ENCODE measurements around the gene PRRX2.

- TF ChIP-seq, protein P1, sequence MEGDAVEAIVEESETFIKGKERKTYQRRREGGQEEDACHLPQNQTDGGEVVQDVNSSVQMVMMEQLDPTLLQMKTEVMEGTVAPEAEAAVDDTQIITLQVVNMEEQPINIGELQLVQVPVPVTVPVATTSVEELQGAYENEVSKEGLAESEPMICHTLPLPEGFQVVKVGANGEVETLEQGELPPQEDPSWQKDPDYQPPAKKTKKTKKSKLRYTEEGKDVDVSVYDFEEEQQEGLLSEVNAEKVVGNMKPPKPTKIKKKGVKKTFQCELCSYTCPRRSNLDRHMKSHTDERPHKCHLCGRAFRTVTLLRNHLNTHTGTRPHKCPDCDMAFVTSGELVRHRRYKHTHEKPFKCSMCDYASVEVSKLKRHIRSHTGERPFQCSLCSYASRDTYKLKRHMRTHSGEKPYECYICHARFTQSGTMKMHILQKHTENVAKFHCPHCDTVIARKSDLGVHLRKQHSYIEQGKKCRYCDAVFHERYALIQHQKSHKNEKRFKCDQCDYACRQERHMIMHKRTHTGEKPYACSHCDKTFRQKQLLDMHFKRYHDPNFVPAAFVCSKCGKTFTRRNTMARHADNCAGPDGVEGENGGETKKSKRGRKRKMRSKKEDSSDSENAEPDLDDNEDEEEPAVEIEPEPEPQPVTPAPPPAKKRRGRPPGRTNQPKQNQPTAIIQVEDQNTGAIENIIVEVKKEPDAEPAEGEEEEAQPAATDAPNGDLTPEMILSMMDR (conservative IDR thresholded peaks at IDR 0.05 in 1 of 2, IDR thresholded peaks at IDR 0.05 in 1 of 2; ENCODE audit: extremely low read depth in 1 of 2, insufficient read depth in 1 of 2, low read depth in 1 of 2, low read length in 2 of 2) = no peak
- TF ChIP-seq EZH2 (IDR thresholded peaks at IDR 0.05; ENCODE audit: borderline replicate concordance, low read length) = no peak
Measured at GRCh38 chr9:129649726-129650679, 15.4 kb upstream of the PRRX2 start.

Data from mammary epithelial cell (primary cell).